Activated naive CD4-positive, alpha-beta T cell treated with anti-CD3 and anti-CD28 coated beads, Interleukin-2, amount 50 U/mL, for 16 hours (primary cell): ENCODE data around the gene MAN2A2.

Experiments
- DNase-seq: peaks from one replicate; pipeline ENCODE4 v3.0.0-alpha.2; 2020

The MAN2A2 gene

GRCh38 chr15:90902840-90903732, at the start of gene MAN2A2:
Gene MAN2A2, plus strand, starts transcription at chr15:90903302. Its CDS starts 906 bp downstream, at chr15:90904208.
- peak; percentile 82 for DNase-seq

- DNase-seq: no peak
These were observed 48.0 kb upstream of the MAN2A2 start for GRCh38 chr15:90855139-90855538.

- no peak for DNase-seq
These were observed 45.8 kb upstream of the MAN2A2 start for GRCh38 chr15:90857337-90857736.

GRCh38 chr15:90857883-90858443, 45.1 kb upstream of the MAN2A2 start:
- DNase-seq: no peak

GRCh38 chr15:90859234-90860131, 43.6 kb upstream of the MAN2A2 start:
- no peak for DNase-seq

GRCh38 chr15:90860450-90860849, 42.7 kb upstream of the MAN2A2 start:
- no peak for DNase-seq

- no peak for DNase-seq
These were observed 42.0 kb upstream of the MAN2A2 start for GRCh38 chr15:90860942-90861675.

GRCh38 chr15:90862487-90862886, 40.6 kb upstream of the MAN2A2 start:
- DNase-seq: no peak

- no peak for DNase-seq
These were observed 39.9 kb upstream of the MAN2A2 start for GRCh38 chr15:90862964-90863778.

GRCh38 chr15:90863987-90864386, 39.1 kb upstream of the MAN2A2 start:
- no peak for DNase-seq

- no peak for DNase-seq
These were observed 38.6 kb upstream of the MAN2A2 start for GRCh38 chr15:90864507-90864906.

- DNase-seq: no peak
These were observed 37.4 kb upstream of the MAN2A2 start for GRCh38 chr15:90865702-90866101.

- DNase-seq: no peak
These were observed 36.9 kb upstream of the MAN2A2 start for GRCh38 chr15:90866161-90866715.

GRCh38 chr15:90866800-90867199, 36.3 kb upstream of the MAN2A2 start:
- DNase-seq: no peak

GRCh38 chr15:90868261-90868689, 34.8 kb upstream of the MAN2A2 start, which contains the start of gene FURIN:
Gene FURIN, plus strand, starts transcription at chr15:90868588. Its CDS starts 7,153 bp downstream, at chr15:90875741.
- no peak for DNase-seq

- no peak for DNase-seq
These were observed 34.0 kb upstream of the MAN2A2 start for GRCh38 chr15:90869140-90869541.

GRCh38 chr15:90869601-90870353, 33.3 kb upstream of the MAN2A2 start:
- DNase-seq: no peak

- no peak for DNase-seq
These were observed 32.6 kb upstream of the MAN2A2 start for GRCh38 chr15:90870354-90871138.

- peak; percentile 39 for DNase-seq
These were observed 31.9 kb upstream of the MAN2A2 start for GRCh38 chr15:90871139-90871715.
